Muscle layer of duodenum (tissue), 2 donors: ENCODE measurements around the gene MAPRE3.
A peak's percentile ranks its signal among the peaks of the same experiment; 100 is the strongest.

Experiments used
- H3K27ac ChIP-seq: one replicate; pipeline ENCODE4 v1.7.0; 2013; ENCODE audit warnings: mild to moderate bottlenecking, low read length
- H3K27me3 ChIP-seq: one replicate; pipeline ENCODE4 v1.7.0; 2013; ENCODE audit warnings: low read depth, mild to moderate bottlenecking, control low read depth, low read length
- H3K36me3 ChIP-seq, 2 donors: one replicate each; pipeline ENCODE4 v1.7.0; 2013; ENCODE audit warnings: low read length in 2 of 2, control low read depth in 1 of 2, mild to moderate bottlenecking in 1 of 2; ENCODE audit not compliant: insufficient read depth in 2 of 2, control insufficient read depth in 1 of 2
- H3K4me1 ChIP-seq, 2 donors: one replicate each; pipeline ENCODE4 v1.7.0; 2013; ENCODE audit warnings: low read length in 2 of 2, mild to moderate bottlenecking in 2 of 2, control low read depth in 1 of 2, moderate library complexity in 1 of 2; ENCODE audit not compliant: insufficient read depth in 2 of 2, control insufficient read depth in 1 of 2
- H3K4me3 ChIP-seq, 2 donors: one replicate each; pipeline ENCODE4 v1.7.0; 2013; ENCODE audit warnings: low read length in 2 of 2, low read depth in 1 of 2, mild to moderate bottlenecking in 1 of 2
- H3K9me3 ChIP-seq, 2 donors: one replicate each; pipeline ENCODE4 v1.7.0; 2013; ENCODE audit warnings: low read length in 2 of 2, control low read depth in 1 of 2, mild to moderate bottlenecking in 1 of 2; ENCODE audit not compliant: control insufficient read depth in 1 of 2
- donor health status: healthy.

Gene MAPRE3

GRCh38 chr2:27050281-27050995 lies 80.0 kb downstream of the MAPRE3 start:
- H3K9me3 ChIP-seq = no peaks in the 10 kb centered on the region
- H3K27ac ChIP-seq = peak overlapping the region; percentile 93
- no peaks in the 10 kb centered on the region for H3K27me3 ChIP-seq
- peaks cover 0 to 21% of the 10 kb centered on the region in 2 donors for H3K4me1 ChIP-seq
- peaks cover 18 to 21% of the 10 kb centered on the region in 2 donors for H3K36me3 ChIP-seq
- H3K4me3 ChIP-seq = peak overlapping the region; percentile 83 to 97

- Histone ChIP-seq H3K27me3 (no peaks in the 10 kb centered on the region), H3K27ac (peak within 1 kb of the TSS; percentile 93), H3K4me3 (peak within 1 kb of the TSS; percentile 83 to 97), H3K9me3 (no peaks in the 10 kb centered on the region), H3K4me1 (peaks cover 0 to 21% of the 10 kb centered on the region in 2 donors), H3K36me3 (peaks cover 26 to 30% of the 10 kb centered on the region in 2 donors)
Observed at GRCh38 chr2:27050996-27051901, 80.8 kb downstream of the MAPRE3 start, which contains the start of gene AGBL5. Gene AGBL5 (plus strand): TSS chr2:27051668. CDS start chr2:27052959, 1,291 bp downstream.

GRCh38 chr2:27051902-27052645 lies 81.6 kb downstream of the MAPRE3 start:
- peak overlapping the region; percentile 79 to 97 for H3K4me3 ChIP-seq
- peak overlapping the region; percentile 6 for H3K27ac ChIP-seq
- H3K9me3 ChIP-seq = no peaks in the 10 kb centered on the region
- peaks cover 31 to 38% of the 10 kb centered on the region in 2 donors for H3K36me3 ChIP-seq
- H3K4me1 ChIP-seq = peaks cover 0 to 21% of the 10 kb centered on the region in 2 donors
- no peaks in the 10 kb centered on the region for H3K27me3 ChIP-seq

GRCh38 chr2:27053321-27053720 lies 82.9 kb downstream of the MAPRE3 start:
- Histone ChIP-seq H3K9me3 (no peaks in the 10 kb centered on the region), H3K4me1 (peaks cover 0 to 21% of the 10 kb centered on the region in 2 donors), H3K4me3 (no peak overlapping the region), H3K27ac (no peak overlapping the region), H3K27me3 (no peaks in the 10 kb centered on the region), H3K36me3 (peaks cover 32 to 45% of the 10 kb centered on the region in 2 donors)

GRCh38 chr2:27053776-27054175 lies 83.3 kb downstream of the MAPRE3 start:
- H3K27me3 ChIP-seq = no peaks in the 10 kb centered on the region
- no peaks in the 10 kb centered on the region for H3K9me3 ChIP-seq
- H3K4me1 ChIP-seq = peaks cover 0 to 21% of the 10 kb centered on the region in 2 donors
- no peak overlapping the region for H3K27ac ChIP-seq
- no peak overlapping the region for H3K4me3 ChIP-seq
- H3K36me3 ChIP-seq = peaks cover 32 to 50% of the 10 kb centered on the region in 2 donors

- Histone ChIP-seq H3K4me3 (no peak overlapping the region), H3K36me3 (peaks cover 36 to 57% of the 10 kb centered on the region in 2 donors), H3K4me1 (peaks cover 0 to 19% of the 10 kb centered on the region in 2 donors), H3K27ac (no peak overlapping the region), H3K27me3 (no peaks in the 10 kb centered on the region), H3K9me3 (no peaks in the 10 kb centered on the region)
Observed at GRCh38 chr2:27054721-27055120, 84.3 kb downstream of the MAPRE3 start.

GRCh38 chr2:27057184-27057583 lies 86.7 kb downstream of the MAPRE3 start:
- Histone ChIP-seq H3K4me1 (peaks cover 0 to 12% of the 10 kb centered on the region in 2 donors), H3K9me3 (no peaks in the 10 kb centered on the region), H3K4me3 (no peak overlapping the region), H3K36me3 (peaks cover 36 to 64% of the 10 kb centered on the region in 2 donors), H3K27ac (no peak overlapping the region), H3K27me3 (no peaks in the 10 kb centered on the region)

- peaks cover 0 to 4% of the 10 kb centered on the region in 2 donors for H3K4me1 ChIP-seq
- no peak overlapping the region for H3K4me3 ChIP-seq
- no peaks in the 10 kb centered on the region for H3K9me3 ChIP-seq
- H3K27me3 ChIP-seq = no peaks in the 10 kb centered on the region
- H3K36me3 ChIP-seq = peaks cover 41 to 64% of the 10 kb centered on the region in 2 donors
- H3K27ac ChIP-seq = no peak overlapping the region
Observed at GRCh38 chr2:27058210-27058609, 87.8 kb downstream of the MAPRE3 start.

- Histone ChIP-seq H3K4me1 (peaks cover 3 to 4% of the 10 kb centered on the region in 2 donors), H3K27ac (no peak overlapping the region), H3K9me3 (no peaks in the 10 kb centered on the region), H3K4me3 (no peak overlapping the region), H3K36me3 (peaks cover 34 to 54% of the 10 kb centered on the region in 2 donors), H3K27me3 (no peaks in the 10 kb centered on the region)
Observed at GRCh38 chr2:27059141-27059820, 88.8 kb downstream of the MAPRE3 start.

GRCh38 chr2:27060323-27060722 lies 89.9 kb downstream of the MAPRE3 start:
- peaks cover 25 to 48% of the 10 kb centered on the region in 2 donors for H3K36me3 ChIP-seq
- no peaks in the 10 kb centered on the region for H3K27me3 ChIP-seq
- no peak overlapping the region for H3K27ac ChIP-seq
- H3K4me3 ChIP-seq = no peak overlapping the region
- peaks cover 3 to 4% of the 10 kb centered on the region in 2 donors for H3K4me1 ChIP-seq
- H3K9me3 ChIP-seq = no peaks in the 10 kb centered on the region
